ENCODE data around the gene CDYL.
"Not testable (repeated sequence)": the region's sequence is repeated elsewhere in the genome, so short reads cannot be mapped to it uniquely, and the experiment has no call there.

Gene CDYL

GRCh38 chr6:5003604-5004372, 227.6 kb downstream of the CDYL start, which contains the start of gene RPP40:
RPP40 (minus strand) TSS chr6:5004037; CDS start chr6:5004002, 35 bp downstream.
- peak; percentile 97 for DNase-seq (ENCODE audit: low spot score)

- no peak for DNase-seq (ENCODE audit: low spot score)
Measured at GRCh38 chr6:5004373-5005037, 228.3 kb downstream of the CDYL start.

GRCh38 chr6:5005038-5005433, 228.8 kb downstream of the CDYL start:
- DNase-seq (ENCODE audit: low spot score): not testable (repeated sequence)

Data from cerebellar cortex (tissue), 1 donor.